Omental fat pad (tissue), 4 donors: ENCODE measurements around the gene MPV17L. TPM values are rescaled to one million over a fixed set of nuclear protein-coding genes. Genes with fewer than 3 reads are reported as not detected.
"Not testable (repeated sequence)": the region's sequence is repeated elsewhere in the genome, so short reads cannot be mapped to it uniquely, and the experiment has no call there.

Experiments used
- ATAC-seq: fragments of 150-250 bp; one replicate; pipeline ENCODE4 v1.9.1; 2016; ENCODE audit warnings: mild to moderate bottlenecking, moderate library complexity; ENCODE audit not compliant: low FRiP score
- DNase-seq: peaks from one replicate; pipeline ENCODE4 v3.0.0-alpha.2; 2019; ENCODE audit warnings: low spot score
- CTCF ChIP-seq, 3 donors: fragments of 450-650 bp; IDR thresholded peaks; one replicate each; pipeline ENCODE4 v1.5.1; 2016 to 2017; ENCODE audit warnings: antibody characterized with exemption in 3 of 3, mild to moderate bottlenecking in 3 of 3, moderate library complexity in 2 of 3
- total RNA-seq, 4 donors: library from RNA; depleted of rRNA; stranded (reverse); fragments of >200 nt; gene quantifications; one replicate each; pipeline ENCODE4 v1.1.0, GENCODE V29; 2016

MPV17L gene
- total RNA-seq = 10 to 100 TPM in 1 of 4 donors, 1 to 10 TPM in 3; 5.8 to 10.7 (median 7.7) TPM

DNA sequence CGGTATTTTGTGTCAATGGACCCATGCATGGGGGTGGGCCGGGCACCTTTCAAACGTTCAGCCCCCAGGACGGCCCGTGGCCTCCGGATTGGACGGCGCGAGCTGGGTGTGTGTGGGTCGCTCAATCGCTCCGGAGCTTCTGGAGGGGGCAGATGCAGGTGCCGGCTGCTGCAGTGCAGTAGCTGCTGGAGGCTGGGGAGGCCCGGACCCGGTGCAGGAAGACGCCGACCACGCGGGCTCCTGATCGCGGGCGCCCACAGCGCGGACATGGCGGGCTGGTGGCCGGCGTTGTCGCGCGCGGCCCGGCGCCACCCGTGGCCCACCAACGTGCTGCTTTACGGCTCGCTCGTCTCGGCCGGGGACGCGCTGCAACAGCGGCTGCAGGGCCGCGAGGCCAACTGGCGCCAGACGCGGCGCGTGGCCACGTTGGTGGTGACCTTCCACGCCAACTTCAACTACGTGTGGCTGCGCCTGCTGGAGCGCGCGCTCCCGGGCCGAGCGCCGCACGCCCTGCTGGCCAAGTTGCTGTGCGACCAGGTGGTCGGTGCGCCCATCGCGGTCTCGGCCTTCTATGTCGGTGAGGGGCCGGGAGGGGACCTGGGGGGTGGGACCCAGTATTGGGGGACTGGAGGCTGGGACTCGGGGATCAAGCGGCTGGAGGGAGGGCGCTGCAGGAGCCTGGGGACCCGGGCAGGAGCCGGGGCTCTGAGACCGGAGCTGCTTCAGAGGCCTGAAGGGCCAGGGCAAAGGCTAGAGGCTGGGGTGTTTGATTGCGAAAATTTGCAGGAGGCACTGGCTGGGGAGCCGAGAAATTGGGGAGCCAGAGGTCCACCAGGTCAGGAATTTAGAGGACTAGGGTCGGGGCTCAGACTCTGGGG, at the start of gene MPV17L:
TSS of gene MPV17L (plus strand) at position 124 of the 878 bp plus-strand sequence. CDS start at position 268, 144 bp downstream.
- not testable (repeated sequence) for DNase-seq
- ATAC-seq = peak; percentile 66

DNA sequence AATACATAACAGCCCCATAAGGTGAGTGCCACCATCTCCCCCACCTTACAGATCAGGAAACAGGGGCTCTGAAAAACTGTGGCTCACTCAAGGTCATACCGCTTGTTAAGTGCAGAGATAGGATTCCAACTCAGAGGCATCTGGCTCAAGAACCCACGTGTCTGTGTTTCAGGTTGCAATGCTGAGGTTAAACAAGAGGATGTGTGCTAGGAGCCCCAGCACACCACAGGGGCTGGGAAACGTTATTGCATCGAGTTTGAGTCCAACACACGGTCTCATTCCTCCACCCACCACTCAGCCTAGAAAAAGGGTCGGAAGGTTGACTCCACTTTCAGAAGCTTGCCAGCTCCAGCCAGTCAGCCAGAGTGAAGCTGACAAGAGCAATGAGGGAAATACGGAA, 46.8 kb upstream of the MPV17L start:
- DNase-seq, ATAC-seq: not testable (repeated sequence)

DNA sequence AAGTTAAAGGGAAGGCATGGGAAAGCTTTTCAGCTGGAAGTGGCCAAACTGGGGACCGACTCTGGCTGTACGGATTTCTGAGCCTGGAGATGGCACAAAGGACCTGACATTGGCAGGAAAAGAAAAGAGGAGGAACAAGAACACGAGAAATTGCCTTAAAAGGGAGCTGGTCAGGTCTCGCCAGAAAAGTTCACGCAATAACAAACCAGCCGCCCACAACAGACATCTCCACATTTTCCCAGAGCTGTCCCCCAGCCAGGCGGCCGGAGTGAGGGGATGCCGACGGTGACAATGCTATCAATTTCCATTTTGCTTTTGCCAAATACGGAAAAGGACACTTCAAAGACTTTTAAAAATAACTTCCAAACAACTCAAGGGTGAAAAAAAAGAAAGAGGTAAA, 44.3 kb upstream of the MPV17L start:
- ATAC-seq, DNase-seq: not testable (repeated sequence)

DNA sequence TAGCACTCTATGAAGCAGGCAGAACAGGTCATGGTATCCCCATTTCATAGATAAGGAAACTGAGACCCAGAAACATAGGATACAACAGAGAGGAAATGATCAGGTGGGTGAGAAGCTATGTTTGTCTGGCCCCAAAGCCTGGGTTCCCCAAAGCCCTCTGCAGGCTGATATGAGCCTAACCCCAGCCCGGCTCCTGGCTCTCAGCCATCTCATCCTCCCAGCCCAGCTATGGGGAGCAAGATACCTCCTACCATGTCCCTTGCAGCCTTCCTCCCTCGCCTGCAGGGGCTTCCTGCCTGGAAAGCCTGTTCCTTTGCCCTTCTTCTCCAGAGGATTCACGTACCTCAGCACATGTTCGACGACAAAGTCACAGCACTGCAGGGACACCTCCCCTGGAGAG, 43.8 kb upstream of the MPV17L start:
- not testable (repeated sequence) for DNase-seq
- peak; percentile 19 for ATAC-seq

DNA sequence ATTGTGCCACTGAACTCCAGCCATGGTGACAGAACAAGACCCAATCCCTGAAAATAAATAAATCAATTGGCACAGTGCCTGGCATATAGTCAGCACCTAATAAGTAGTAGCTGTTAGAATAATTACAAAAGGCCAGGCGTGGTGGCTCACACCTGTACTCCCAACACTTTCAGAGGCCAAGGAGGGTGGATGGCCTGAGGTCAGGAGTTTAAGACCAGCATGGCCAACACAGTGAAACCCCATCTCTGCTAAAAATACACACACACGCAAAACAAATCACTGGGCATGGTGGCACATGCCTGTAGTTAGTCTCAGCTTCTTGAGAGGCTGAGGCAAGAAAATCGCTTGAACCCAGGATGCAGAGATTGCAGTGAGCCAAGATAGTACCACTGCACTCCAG, 42.7 kb upstream of the MPV17L start:
- not testable (repeated sequence) for ATAC-seq, DNase-seq

DNA sequence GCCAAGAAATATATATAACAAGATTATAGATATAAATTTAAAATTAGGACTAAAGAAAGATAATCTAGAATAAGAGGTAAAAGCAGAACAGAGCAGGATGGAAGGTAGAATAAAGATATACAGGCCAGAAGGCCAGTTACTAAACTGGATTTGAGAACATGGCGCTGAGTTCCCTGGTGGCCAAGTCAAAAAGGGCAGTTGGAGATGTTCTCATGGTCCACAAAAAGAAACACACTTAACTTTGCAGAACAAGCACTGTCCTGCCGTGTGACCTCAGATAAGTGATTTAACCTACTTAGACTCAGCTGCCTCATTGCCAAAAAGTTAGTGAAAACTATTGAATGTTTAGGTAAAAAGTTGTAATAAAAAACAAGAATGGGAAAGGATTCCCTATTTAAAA, 40.7 kb upstream of the MPV17L start:
- not testable (repeated sequence) for DNase-seq, ATAC-seq

GRCh38 chr16:15357495-15357894, 38.1 kb upstream of the MPV17L start:
- ATAC-seq, DNase-seq: not testable (repeated sequence)

GRCh38 chr16:15378194-15378593, 17.4 kb upstream of the MPV17L start, which contains the start of gene NPIPA5:
Gene NPIPA5, minus strand, starts transcription at chr16:15378294. Its CDS starts 0 bp downstream, at chr16:15378294.
- ATAC-seq = not testable (repeated sequence)

DNA sequence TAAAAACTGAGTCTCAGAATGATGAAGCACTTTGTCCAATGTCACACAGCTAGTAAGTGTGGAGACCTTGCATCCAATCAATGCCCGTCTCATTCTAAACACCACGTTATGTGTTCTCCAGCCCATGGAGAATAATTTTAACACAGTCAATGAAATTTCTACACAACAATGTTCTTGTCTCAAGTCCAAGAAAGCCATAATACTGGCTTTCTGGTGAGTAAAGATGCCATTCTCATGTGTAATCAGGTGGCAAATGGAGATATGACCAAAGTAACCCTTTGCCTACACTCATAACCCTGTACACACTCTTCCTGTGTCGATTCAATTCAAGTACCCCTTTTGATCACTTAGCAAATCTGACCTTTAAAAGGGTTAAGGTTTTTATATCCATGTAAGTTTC, 12.7 kb upstream of the MPV17L start:
- DNase-seq, ATAC-seq: not testable (repeated sequence)

More at GRCh38 chr16:15378194-15378593, 17.4 kb upstream of the MPV17L start, which contains the start of gene NPIPA5:
- DNase-seq = not testable (repeated sequence)

DNA sequence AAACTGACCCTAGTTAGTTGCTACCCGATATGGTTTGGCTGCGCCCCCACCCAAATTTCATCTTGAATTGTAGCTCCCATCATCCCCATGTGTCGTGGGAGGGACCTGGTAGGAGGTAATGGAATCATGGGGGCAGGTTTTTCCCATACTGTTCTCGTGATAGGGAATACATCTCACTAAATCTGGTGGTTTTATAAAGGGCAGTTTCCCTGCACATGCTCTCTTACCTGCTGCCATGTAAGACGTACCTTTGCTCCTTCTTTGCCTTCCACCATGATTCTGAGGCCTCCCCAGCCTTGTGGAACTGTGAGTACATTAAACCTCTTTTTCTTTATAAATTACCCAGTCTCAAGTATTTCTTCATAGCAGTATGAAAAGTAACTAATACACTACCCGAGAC, 7.5 kb upstream of the MPV17L start:
- not testable (repeated sequence) for ATAC-seq

DNA sequence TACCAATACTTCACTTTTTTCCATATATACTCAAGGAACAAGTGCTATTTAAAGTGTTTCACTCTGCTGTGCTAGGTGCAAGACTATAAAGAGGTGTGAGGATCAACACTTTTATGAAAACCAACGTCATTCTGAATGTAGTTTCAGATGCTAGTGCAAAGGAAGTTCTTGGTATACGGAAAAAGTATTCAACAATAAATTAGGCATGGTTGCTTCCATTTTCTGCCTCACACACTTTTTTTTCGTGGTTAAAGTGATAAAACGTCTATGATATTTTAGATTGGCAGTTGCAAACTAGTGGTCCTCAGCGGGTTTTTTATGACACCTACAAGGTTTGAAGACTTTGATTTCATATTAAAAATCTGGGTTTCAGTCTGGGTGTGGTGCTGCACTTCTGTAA, 5.6 kb upstream of the MPV17L start:
- ATAC-seq, DNase-seq: not testable (repeated sequence)

More for the DNA sequence above, 7.5 kb upstream of the MPV17L start:
- not testable (repeated sequence) for DNase-seq

DNA sequence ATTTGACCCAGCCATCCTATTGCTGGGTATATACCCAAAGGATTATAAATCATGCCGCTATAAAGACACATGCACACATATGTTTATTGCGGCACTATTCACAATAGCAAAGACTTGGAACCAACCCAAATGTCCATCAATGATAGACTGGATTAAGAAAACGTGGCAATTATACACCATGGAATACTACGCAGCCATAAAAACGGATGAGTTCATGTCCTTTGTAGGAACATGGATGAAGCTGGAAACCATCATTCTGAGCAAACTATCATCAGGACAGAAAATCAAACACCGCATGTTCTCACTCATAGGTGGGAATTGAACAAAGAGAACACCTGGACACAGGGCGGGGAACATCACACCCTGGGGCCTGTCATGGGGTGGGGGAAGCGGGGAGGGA, 2.5 kb upstream of the MPV17L start:
- ATAC-seq, DNase-seq: not testable (repeated sequence)

DNA sequence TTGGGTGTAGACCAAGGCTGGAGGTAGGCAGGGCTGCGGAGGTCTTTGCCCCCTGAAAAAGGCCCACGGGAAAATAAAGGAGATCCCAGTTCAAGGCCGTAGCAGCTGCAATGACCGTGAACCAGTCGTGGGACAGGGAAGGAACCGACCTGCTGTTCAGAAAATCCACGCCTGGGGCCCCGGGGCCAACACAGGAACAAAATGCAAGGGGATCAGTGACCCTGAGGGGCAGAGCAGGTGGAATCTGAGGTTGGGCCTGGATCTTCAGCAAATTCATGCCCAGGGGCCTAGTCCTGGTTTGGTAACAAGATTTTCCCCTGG, 915 bp downstream of the MPV17L start:
- not testable (repeated sequence) for DNase-seq, ATAC-seq

- ATAC-seq (no peak), DNase-seq (no peak)
- no peak for TF ChIP-seq CTCF (IDR thresholded peaks at IDR 0.05)
Measured at GRCh38 chr16:15396948-15397594, 1.5 kb downstream of the MPV17L start.
